ENCODE data around the gene UBE2O.

- no peak for TF ChIP-seq CTCF (conservative IDR thresholded peaks at IDR 0.05; ENCODE audit: low read length)
- no peak for TF ChIP-seq EZH2phosphoT487 (IDR thresholded peaks at IDR 0.05; ENCODE audit: borderline replicate concordance, low read depth, low read length)
Observed at GRCh38 chr17:76434870-76435269, 18.1 kb downstream of the UBE2O start.
